Heart right ventricle (tissue), 16 donors: ENCODE measurements around the gene CGB8. TPM values are rescaled to one million over a fixed set of nuclear protein-coding genes. Genes with fewer than 3 reads are reported as not detected.
"Not testable (repeated sequence)": the region's sequence is repeated elsewhere in the genome, so short reads cannot be mapped to it uniquely, and the experiment has no call there.

Experiments
- ATAC-seq, 8 donors: fragments of 200-7000 bp; cut with Tn5 transposase; one replicate each; pipeline ENCODE4 v1.9.1; 2020; ENCODE audit warnings: mild to moderate bottlenecking in 8 of 8, moderate library complexity in 8 of 8, moderate number of reproducible peaks in 1 of 8
- DNase-seq, 2 donors: peaks; one replicate each; pipeline ENCODE4 v3.0.0-alpha.2; 2020
- H3K27ac ChIP-seq, 10 donors: fragments of 200-600 bp; sonication (generic) in 2 of 10; one replicate each; pipeline versions ENCODE4 v1.5.0 to v1.8.0; 2020 to 2022; ENCODE audit warnings: mild to moderate bottlenecking in 3 of 10
- H3K27me3 ChIP-seq, 7 donors: fragments of 200-600 bp; one replicate each; pipeline ENCODE4 v1.8.0; 2021 to 2022; ENCODE audit warnings: mild to moderate bottlenecking in 2 of 7
- H3K36me3 ChIP-seq, 9 donors: fragments of 200-600 bp; sonication (generic) in 1 of 9; one replicate each; pipeline versions ENCODE4 v1.5.0 to v1.8.0; 2020 to 2022; ENCODE audit warnings: mild to moderate bottlenecking in 2 of 9
- H3K4me1 ChIP-seq, 9 donors: fragments of 200-600 bp; sonication (generic) in 1 of 9; one replicate each; pipeline versions ENCODE4 v1.5.0 to v1.8.0; 2020 to 2022; ENCODE audit warnings: mild to moderate bottlenecking in 4 of 9
- H3K4me3 ChIP-seq, 10 donors: fragments of 200-600 bp; sonication (generic) in 2 of 10; one replicate each; pipeline versions ENCODE4 v1.5.0 to v1.8.0; 2020 to 2022; ENCODE audit warnings: mild to moderate bottlenecking in 7 of 10, moderate library complexity in 2 of 10
- H3K9me3 ChIP-seq, 11 donors: fragments of 200-600 bp in 10 of 11; sonication (generic) in 2 of 11; one replicate each; pipeline versions ENCODE4 v1.5.0 to v1.8.0; 2013 to 2022; ENCODE audit warnings: mild to moderate bottlenecking in 2 of 11, control low read depth in 1 of 11, moderate library complexity in 1 of 11
- CTCF ChIP-seq, 9 donors: fragments of 200-600 bp; sonication (generic) in 2 of 9; IDR thresholded peaks; one replicate each; pipeline versions ENCODE4 v1.5.0 to v1.8.0; 2021 to 2022; ENCODE audit warnings: antibody characterized with exemption in 9 of 9, mild to moderate bottlenecking in 5 of 9, moderate library complexity in 1 of 9
- WGBS, 2 donors: extraction: QIAGEN DNeasy Blood & Tissue Kit; methylation state at CpG; one replicate each; pipeline ENCODE4 v1.1.7; 2013; ENCODE audit warnings: inconsistent platforms in 1 of 2; 5-methylcytosine and 5-hydroxymethylcytosine counted together
- intact Hi-C, 10 donors: fragments of 100-400 bp; cut with DNase I; formaldehyde crosslinking; loops; one replicate each; pipeline versions ENCODE4 v1.11.1 to v1.14.2; 2022
- polyA plus RNA-seq, 2 donors: library from polyadenylated mRNA; stranded (reverse); fragments of 200-250 nt; gene quantifications; one replicate each; pipeline ENCODE4 v1.2.3, GENCODE V29; 2013
- total RNA-seq, 10 donors: library from RNA; stranded (reverse); fragmentation: NEBNext Ultra II Directional in 3 of 10; extraction: Animal tissue kit (Norgen Biotek cat#: 25700) in 3 of 10; gene quantifications; one replicate each; pipeline versions ENCODE4 v1.2.1 to v1.2.4, GENCODE V29; 2021 to 2023
- donor health status: Arrhythmogenic right ventricular cardiomyopathy.
- donor health status: ischemic (EF 13 %, LVEDD 7.1; RV severe dilation, severe dysfunction).
- donor health status: healthy with polysubstance abuse.
- donor health status: DM: no; HTN: yes; CAD: no.
- donor health status: DM: no; HTN: no; CAD: no.
- donor health status: ischemic (EF 25% LVEDD 6.9; RV normal size, moderate dysfunction).
- donor health status: ischemic (EF 25% LVEDD 5.7; RV mildly dilated, moderate dysfunction).
- donor health status: healthy.
- donor health status: DM: yes; HTN: yes; CAD: no.
- donor health status: Ischemic cardiomyopathy.
- donor health status: ischemic (EF 35%, LVEDD 5.7; RV mildly dilated, moderate dysfunction).
- donor health status: nonischemic (EF 11% LVEDD 7.7; RV severe dilation, severe dysfunction).
- donor health status: DM: yes; HTN: yes; CAD: no.
- donor health status: PGD.
- donor health status: ischemic (EF 29% LVEDD 5.4; RV normal size, mild dysfunction).
- donor health status: nonischemic (EF 23%, LVEDD 6.1; RV moderate dilation, normal function).

The CGB8 gene
- total and polyA plus RNA-seq, 12 donors = not detected

GRCh38 chr19:49042177-49042576, 6.7 kb downstream of the CGB8 start:
- Histone ChIP-seq H3K27ac (no peak overlapping the region), H3K4me3 (no peak overlapping the region), H3K27me3 (no peaks in the 10 kb centered on the region), H3K9me3 (no peaks in the 10 kb centered on the region), H3K36me3 (no peaks in the 10 kb centered on the region), H3K4me1 (no peaks in the 10 kb centered on the region)
- TF ChIP-seq CTCF (IDR thresholded peaks at IDR 0.05) = no peak
- 74 to 79% methylated on average over 17 of the region's 17 CpGs for WGBS, 2 donors
- DNase-seq = no peak
- no peak for ATAC-seq
- intact Hi-C loops = no loop called here

GRCh38 chr19:49039736-49040135, 9.2 kb downstream of the CGB8 start:
- H3K4me3 ChIP-seq, H3K27me3 ChIP-seq, H3K36me3 ChIP-seq, intact Hi-C loops, H3K27ac ChIP-seq, H3K4me1 ChIP-seq, DNase-seq, H3K9me3 ChIP-seq, ATAC-seq: not testable (repeated sequence)
- 60 to 79% methylated on average over 9 of the region's 9 CpGs for WGBS, 2 donors

- WGBS, 2 donors = 84% methylated on average over 26 of the region's 26 CpGs
- intact Hi-C loops, DNase-seq: not testable (repeated sequence)
These were observed 10.2 kb downstream of the CGB8 start for GRCh38 chr19:49038557-49039276.

GRCh38 chr19:49038111-49038510, 10.8 kb downstream of the CGB8 start:
- H3K4me3 ChIP-seq, H3K4me1 ChIP-seq, H3K27me3 ChIP-seq, H3K36me3 ChIP-seq, DNase-seq, ATAC-seq, H3K9me3 ChIP-seq, intact Hi-C loops, H3K27ac ChIP-seq: not testable (repeated sequence)
- WGBS, 2 donors = 92 to 94% methylated on average over 6 of the region's 8 CpGs

More at GRCh38 chr19:49038557-49039276, 10.2 kb downstream of the CGB8 start:
- not testable (repeated sequence) for H3K36me3 ChIP-seq, H3K27me3 ChIP-seq, ATAC-seq, H3K9me3 ChIP-seq, H3K27ac ChIP-seq, H3K4me1 ChIP-seq, H3K4me3 ChIP-seq

- WGBS, 2 donors = 43 to 50% methylated on average over 17 to 18 of the region's 18 CpGs
- H3K36me3 ChIP-seq, H3K27ac ChIP-seq, H3K27me3 ChIP-seq, H3K4me3 ChIP-seq, intact Hi-C loops, H3K9me3 ChIP-seq, H3K4me1 ChIP-seq, ATAC-seq, DNase-seq: not testable (repeated sequence)
- TF ChIP-seq CTCF (IDR thresholded peaks at IDR 0.05) = peak in 7 of 9 donors; percentile 6 to 36 (median 22)
These were observed 12.1 kb downstream of the CGB8 start, which contains the start of gene CGB1 for GRCh38 chr19:49036815-49037214. Gene CGB1 (minus strand): TSS chr19:49036895. CDS start chr19:49036711, 184 bp downstream.

GRCh38 chr19:49031642-49032301, 17.1 kb downstream of the CGB8 start, which contains the start of gene CGB2:
Gene CGB2 (plus strand): TSS chr19:49031890. CDS start chr19:49032096, 206 bp downstream.
- H3K27me3 ChIP-seq = peaks cover 0 to 11% (median 8%) of the 10 kb centered on the region in 7 donors
- H3K4me1 ChIP-seq, ATAC-seq, H3K27ac ChIP-seq, H3K4me3 ChIP-seq, DNase-seq, H3K9me3 ChIP-seq, intact Hi-C loops, H3K36me3 ChIP-seq: not testable (repeated sequence)
- TF ChIP-seq CTCF (IDR thresholded peaks at IDR 0.05) = peak in 5 of 9 donors; percentile 11 to 46 (median 31)
- 19 to 24% methylated on average over 28 of the region's 28 CpGs for WGBS, 2 donors

- H3K36me3 ChIP-seq, H3K9me3 ChIP-seq, H3K27ac ChIP-seq, intact Hi-C loops, ATAC-seq, H3K27me3 ChIP-seq, DNase-seq, H3K4me3 ChIP-seq, H3K4me1 ChIP-seq: not testable (repeated sequence)
- WGBS, 2 donors = 84 to 97% methylated on average over 5 to 6 of the region's 8 CpGs
These were observed 18.6 kb downstream of the CGB8 start for GRCh38 chr19:49030323-49030722.

GRCh38 chr19:49029749-49030148, 19.2 kb downstream of the CGB8 start:
- WGBS, 2 donors = 80 to 81% methylated on average over 14 of the region's 14 CpGs
- intact Hi-C loops, H3K4me1 ChIP-seq, DNase-seq, H3K27me3 ChIP-seq, H3K4me3 ChIP-seq, H3K36me3 ChIP-seq, H3K27ac ChIP-seq, H3K9me3 ChIP-seq, ATAC-seq: not testable (repeated sequence)
